Karpas-422 (cell line): Measurements from ENCODE around the gene FAM199X. TPM values are rescaled to one million over a fixed set of nuclear protein-coding genes. Genes with fewer than 3 reads are reported as not detected.
"Not testable (repeated sequence)": the region's sequence is repeated elsewhere in the genome, so short reads cannot be mapped to it uniquely, and the experiment has no call there.

Source experiments
- DNase-seq: peaks from one replicate; pipeline ENCODE4 v3.0.0-alpha.2; 2015
- H2AFZ ChIP-seq: fragments of 200-600 bp; sonication (generic); 2 replicates; pipeline ENCODE4 v1.6.1; 2014; ENCODE audit warnings: antibody characterized with exemption, low read length, mixed read lengths
- H3K27ac ChIP-seq: fragments of 200-600 bp; sonication (generic); 2 replicates; pipeline ENCODE4 v1.5.1; 2014; ENCODE audit warnings: mild to moderate bottlenecking, low read length, moderate library complexity
- H3K27me3 ChIP-seq: fragments of 200-600 bp; sonication (generic); 2 replicates; pipeline ENCODE4 v1.6.1; 2014; ENCODE audit warnings: low read length, mixed read lengths
- H3K36me3 ChIP-seq: fragments of 200-600 bp; sonication (generic); 2 replicates; pipeline ENCODE4 v1.6.1; 2014; ENCODE audit warnings: low read length, mixed read lengths; ENCODE audit not compliant: insufficient read depth
- H3K4me1 ChIP-seq: fragments of 200-600 bp; sonication (generic); 2 replicates; pipeline ENCODE4 v1.6.1; 2014; ENCODE audit warnings: mild to moderate bottlenecking, low read length, mixed read lengths
- H3K4me2 ChIP-seq: fragments of 200-600 bp; sonication (generic); 2 replicates; pipeline ENCODE4 v1.6.1; 2014; ENCODE audit warnings: low read length, low read depth, mild to moderate bottlenecking; ENCODE audit not compliant: poor library complexity, severe bottlenecking
- H3K4me3 ChIP-seq: fragments of 200-600 bp; sonication (generic); 2 replicates; pipeline ENCODE4 v1.5.1; 2014; ENCODE audit warnings: mild to moderate bottlenecking, antibody characterized with exemption, low read length, mixed read lengths
- H3K79me2 ChIP-seq: fragments of 200-600 bp; sonication (generic); 2 replicates; pipeline ENCODE4 v1.6.1; 2014; ENCODE audit warnings: mild to moderate bottlenecking, low read length, mixed read lengths
- H3K9ac ChIP-seq: fragments of 200-600 bp; sonication (generic); 2 replicates; pipeline ENCODE4 v1.6.0; 2014; ENCODE audit warnings: low read length
- H3K9me2 ChIP-seq: fragments of 200-600 bp; sonication (generic), shearing (Covaris generic); replicated peaks from 2 replicates; pipeline ENCODE4 v1.6.0; 2014; ENCODE audit warnings: mild to moderate bottlenecking, low read length, moderate library complexity; ENCODE audit not compliant: insufficient read depth
- H3K9me3 ChIP-seq: fragments of 300-700, 200-600 bp; sonication (generic); 2 replicates; pipeline ENCODE4 v1.6.1; 2014; ENCODE audit warnings: low read length, mixed read lengths
- H4K20me1 ChIP-seq: fragments of 200-600 bp; sonication (generic); 2 replicates; pipeline ENCODE4 v1.6.1; 2014; ENCODE audit warnings: mild to moderate bottlenecking, antibody characterized with exemption, low read length, low read depth; ENCODE audit not compliant: insufficient read depth
- total RNA-seq: library from RNA; depleted of rRNA; stranded (reverse); fragments of >200 nt; shearing (Covaris generic); gene quantifications from 2 replicates; pipeline ENCODE4 v1.2.3, GENCODE V29; 2014; ENCODE audit warnings: low replicate concordance; rRNA removed

The FAM199X gene
- total RNA-seq, 1 experiment from 2014 or later: 26.8 TPM

GRCh38 chrX:104195489-104196084 is 29.3 kb downstream of the FAM199X start:
- Histone ChIP-seq H3K9me2 (no peaks in the 10 kb centered on the region), H3K4me3 (no peak overlapping the region), H3K9ac (no peak overlapping the region), H3K4me1 (no peaks in the 10 kb centered on the region; the same call in 1 of the 2 replicates), H3K27me3 (no peaks in the 10 kb centered on the region), H4K20me1 (no peaks in the 10 kb centered on the region), H3K79me2 (no peaks in the 10 kb centered on the region), H3K27ac (no peak overlapping the region), H3K4me2 (no peak overlapping the region), H2AFZ (no peak overlapping the region), H3K9me3 (no peaks in the 10 kb centered on the region), H3K36me3 (no peaks in the 10 kb centered on the region; the same call in 1 of the 2 replicates)
- peak; percentile 80 for DNase-seq

DNA sequence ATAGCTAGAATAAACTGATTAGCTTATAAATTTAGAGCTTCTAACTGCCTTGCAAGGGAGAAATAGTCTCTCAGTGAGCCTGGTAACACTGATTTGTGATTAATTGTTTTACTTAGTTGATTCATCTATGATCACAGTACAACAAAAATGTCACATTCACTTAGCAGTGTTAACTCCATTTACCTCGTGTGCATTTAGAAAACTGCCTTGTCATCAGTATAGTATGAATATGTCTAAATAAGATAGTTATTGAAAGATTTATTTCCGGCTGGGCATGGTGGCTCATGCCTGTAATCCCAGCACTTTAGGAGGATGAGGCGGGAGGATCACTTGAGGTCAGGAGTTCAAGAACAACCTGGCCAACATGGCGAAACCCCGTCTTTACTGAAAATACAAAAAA is 39.3 kb downstream of the FAM199X start:
- H2AFZ ChIP-seq: no peak overlapping the region
- no peak overlapping the region for H3K27ac ChIP-seq
- no peaks in the 10 kb centered on the region for H3K79me2 ChIP-seq
- no peaks in the 10 kb centered on the region for H3K9me3 ChIP-seq
- no peaks in the 10 kb centered on the region for H3K9me2 ChIP-seq
- H3K9ac ChIP-seq: no peak overlapping the region
- no peaks in the 10 kb centered on the region for H4K20me1 ChIP-seq
- no peak for DNase-seq
- no peaks in the 10 kb centered on the region for H3K27me3 ChIP-seq
- no peak overlapping the region for H3K4me3 ChIP-seq
- H3K36me3 ChIP-seq: no peaks in the 10 kb centered on the region
- H3K4me2 ChIP-seq: no peak overlapping the region
- H3K4me1 ChIP-seq: no peaks in the 10 kb centered on the region

DNA sequence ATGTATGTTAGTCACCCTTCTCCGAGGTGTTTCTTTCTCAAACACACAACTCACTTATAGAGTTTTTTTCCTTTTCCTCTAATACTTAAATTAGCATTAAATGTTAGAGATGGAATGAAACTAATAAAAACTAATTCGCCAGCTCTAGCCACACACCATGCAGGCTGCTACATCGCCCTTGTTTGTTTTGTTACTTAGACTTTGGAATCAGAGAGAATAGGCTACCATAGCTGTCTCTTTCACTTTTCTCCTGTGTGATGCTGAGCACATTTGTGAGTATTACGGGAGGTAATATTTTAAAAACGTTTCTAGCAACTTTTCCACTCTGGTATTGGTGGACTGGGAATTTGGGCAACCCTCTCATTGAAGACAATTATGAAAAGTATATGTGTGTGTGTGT is 44.9 kb downstream of the FAM199X start:
- DNase-seq: no peak
- Histone ChIP-seq H4K20me1 (no peaks in the 10 kb centered on the region), H3K4me3 (no peak overlapping the region), H3K36me3 (no peaks in the 10 kb centered on the region), H3K4me1 (no peaks in the 10 kb centered on the region), H3K4me2 (no peak overlapping the region), H3K27me3 (no peaks in the 10 kb centered on the region), H2AFZ (no peak overlapping the region), H3K9me2 (no peaks in the 10 kb centered on the region), H3K9me3 (no peaks in the 10 kb centered on the region), H3K79me2 (no peaks in the 10 kb centered on the region), H3K27ac (no peak overlapping the region), H3K9ac (no peak overlapping the region)

GRCh38 chrX:104230060-104230459 is 63.8 kb downstream of the FAM199X start:
- H3K9ac ChIP-seq: not testable (repeated sequence)

More at GRCh38 chrX:104230060-104230459, 63.8 kb downstream of the FAM199X start:
- H2AFZ ChIP-seq, H3K4me2 ChIP-seq, H3K36me3 ChIP-seq, H3K27me3 ChIP-seq, H3K4me3 ChIP-seq, H3K9me2 ChIP-seq, H3K9me3 ChIP-seq, H3K4me1 ChIP-seq, DNase-seq, H3K79me2 ChIP-seq, H4K20me1 ChIP-seq, H3K27ac ChIP-seq: not testable (repeated sequence)

Other genes with a start within 250 kb of the FAM199X start
- 1.0 and 13.2 TPM in 2 replicates for gene TMSB15B, start 203.8 kb upstream of the FAM199X start, total RNA-seq
- gene H2BW1, start 152.7 kb upstream of the FAM199X start, total RNA-seq: not detected in 2 replicates
- gene H2BW2, start 126.5 kb upstream of the FAM199X start, total RNA-seq: not detected in 2 replicates
- gene TMSB15C, start 90.2 kb upstream of the FAM199X start, total RNA-seq: 0.29 and 6.1 TPM in 2 replicates
- gene ZCCHC18, start 53.9 kb upstream of the FAM199X start, total RNA-seq: 0.41 and 0.90 TPM in 2 replicates
- gene SLC25A53, start 9.4 kb upstream of the FAM199X start, total RNA-seq: 2.2 and 5.8 TPM in 2 replicates
- not detected in 2 replicates for gene ESX1, start 88.5 kb downstream of the FAM199X start, total RNA-seq